Endothelial cell of umbilical vein (primary cell): ENCODE results near the gene TPO.

Experiments
- EZH2 ChIP-seq: IDR thresholded peaks from 2 replicates; pipeline ENCODE4 v1.6.1; 2012; ENCODE audit warnings: borderline replicate concordance, low read depth, mild to moderate bottlenecking, moderate library complexity, low read length, inconsistent platforms; ENCODE audit not compliant: severe bottlenecking
- JUN ChIP-seq: IDR thresholded peaks from 2 replicates; pipeline ENCODE4 v1.6.1; 2011; ENCODE audit warnings: borderline replicate concordance, low read depth; ENCODE audit not compliant: insufficient read length, insufficient read depth
- POLR2A ChIP-seq: IDR thresholded peaks from 2 replicates; pipeline ENCODE4 v1.6.1; 2012; ENCODE audit warnings: low read depth, mild to moderate bottlenecking, control low read depth, low read length
- POLR2AphosphoS5 ChIP-seq: IDR thresholded peaks from 2 replicates; pipeline ENCODE4 v1.6.1; 2012; ENCODE audit warnings: low read depth, mild to moderate bottlenecking, control low read depth, low read length, moderate library complexity; ENCODE audit not compliant: insufficient read depth
- TF ChIP-seq, protein P1 (sequence below): IDR thresholded peaks from 2 replicates; pipeline ENCODE4 v1.6.1; 2011; ENCODE audit not compliant: insufficient read depth, insufficient read length
- TF ChIP-seq, protein P2 (sequence below), 2 donors: IDR thresholded peaks; 1 replicate in 1 of 2; 2 replicates in 1 of 2; pipeline ENCODE4 v1.5.1; 2011; ENCODE audit warnings: low read length in 2 of 2, mild to moderate bottlenecking in 2 of 2, moderate library complexity in 2 of 2, control low read depth in 1 of 2, inconsistent platforms in 1 of 2, low read depth in 1 of 2; ENCODE audit not compliant: insufficient read depth in 1 of 2; ENCODE audit errors: extremely low read depth in 1 of 2

GRCh38 chr2:1496359-1496821 lies 83.1 kb downstream of the TPO start:
- TF ChIP-seq POLR2A (no peak), EZH2 (no peak), JUN (no peak), POLR2AphosphoS5 (no peak)
- TF ChIP-seq, protein P1, sequence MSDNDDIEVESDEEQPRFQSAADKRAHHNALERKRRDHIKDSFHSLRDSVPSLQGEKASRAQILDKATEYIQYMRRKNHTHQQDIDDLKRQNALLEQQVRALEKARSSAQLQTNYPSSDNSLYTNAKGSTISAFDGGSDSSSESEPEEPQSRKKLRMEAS, result no peak
- TF ChIP-seq, protein P2, sequence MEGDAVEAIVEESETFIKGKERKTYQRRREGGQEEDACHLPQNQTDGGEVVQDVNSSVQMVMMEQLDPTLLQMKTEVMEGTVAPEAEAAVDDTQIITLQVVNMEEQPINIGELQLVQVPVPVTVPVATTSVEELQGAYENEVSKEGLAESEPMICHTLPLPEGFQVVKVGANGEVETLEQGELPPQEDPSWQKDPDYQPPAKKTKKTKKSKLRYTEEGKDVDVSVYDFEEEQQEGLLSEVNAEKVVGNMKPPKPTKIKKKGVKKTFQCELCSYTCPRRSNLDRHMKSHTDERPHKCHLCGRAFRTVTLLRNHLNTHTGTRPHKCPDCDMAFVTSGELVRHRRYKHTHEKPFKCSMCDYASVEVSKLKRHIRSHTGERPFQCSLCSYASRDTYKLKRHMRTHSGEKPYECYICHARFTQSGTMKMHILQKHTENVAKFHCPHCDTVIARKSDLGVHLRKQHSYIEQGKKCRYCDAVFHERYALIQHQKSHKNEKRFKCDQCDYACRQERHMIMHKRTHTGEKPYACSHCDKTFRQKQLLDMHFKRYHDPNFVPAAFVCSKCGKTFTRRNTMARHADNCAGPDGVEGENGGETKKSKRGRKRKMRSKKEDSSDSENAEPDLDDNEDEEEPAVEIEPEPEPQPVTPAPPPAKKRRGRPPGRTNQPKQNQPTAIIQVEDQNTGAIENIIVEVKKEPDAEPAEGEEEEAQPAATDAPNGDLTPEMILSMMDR (IDR thresholded peaks at IDR 0.05; ENCODE audit: extremely low read depth in 1 of 2, insufficient read depth in 1 of 2, low read depth in 1 of 2, low read length in 2 of 2), result no peak
